Measurements from ENCODE around the gene PACSIN2.
"Not testable (repeated sequence)": the region's sequence is repeated elsewhere in the genome, so short reads cannot be mapped to it uniquely, and the experiment has no call there.

Gene PACSIN2

GRCh38 chr22:43011079-43011478, 3.9 kb downstream of the PACSIN2 start:
- DNase-seq: peak; percentile 17

GRCh38 chr22:43009444-43009843, 5.5 kb downstream of the PACSIN2 start:
- no peak for DNase-seq

DNA sequence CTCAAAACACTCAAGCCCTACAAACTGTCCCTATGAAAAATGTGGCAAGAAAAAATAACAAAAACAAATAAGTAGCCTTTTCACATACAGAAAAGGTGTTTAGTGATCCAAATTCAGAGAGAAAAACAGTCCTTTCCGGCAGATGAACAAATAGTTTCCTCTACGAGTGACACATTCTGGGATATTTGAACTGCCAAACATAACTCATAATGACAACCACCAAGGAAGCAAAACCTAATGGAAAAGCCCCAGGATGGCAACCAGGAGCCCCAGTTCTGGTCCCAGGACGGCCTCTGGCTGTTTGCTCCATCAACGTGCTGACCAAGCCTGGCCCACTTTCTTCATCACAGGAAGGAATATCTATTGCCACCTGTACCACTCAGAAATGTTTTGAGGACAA, 6.0 kb downstream of the PACSIN2 start:
- no peak for DNase-seq

DNA sequence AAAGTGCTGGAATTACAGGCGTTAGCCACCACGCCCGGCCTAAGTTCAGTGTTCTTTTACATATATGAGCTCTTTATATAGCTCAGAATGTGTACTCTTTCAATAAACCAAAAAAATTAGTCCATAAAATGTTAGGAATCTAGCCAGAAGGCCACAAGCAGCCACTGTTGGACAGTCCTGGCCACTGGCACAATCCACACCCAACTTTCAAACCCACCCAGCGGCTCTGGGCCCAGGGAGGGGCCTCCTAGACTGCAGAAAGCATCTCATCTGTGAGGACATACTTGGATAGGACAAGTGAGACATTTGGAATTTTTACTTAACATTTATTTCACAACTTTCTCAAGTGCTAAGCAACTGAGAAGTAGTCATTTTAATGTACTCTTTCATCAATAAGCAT, 6.4 kb downstream of the PACSIN2 start:
- no peak for DNase-seq

- no peak for DNase-seq
These were observed 7.3 kb downstream of the PACSIN2 start for GRCh38 chr22:43007519-43008102.

- DNase-seq: peak; percentile 33
These were observed 8.2 kb downstream of the PACSIN2 start for GRCh38 chr22:43006753-43007152.

GRCh38 chr22:43006016-43006505, 8.9 kb downstream of the PACSIN2 start:
- no peak for DNase-seq

- no peak for DNase-seq
These were observed 9.8 kb downstream of the PACSIN2 start for GRCh38 chr22:43005106-43005505.

DNA sequence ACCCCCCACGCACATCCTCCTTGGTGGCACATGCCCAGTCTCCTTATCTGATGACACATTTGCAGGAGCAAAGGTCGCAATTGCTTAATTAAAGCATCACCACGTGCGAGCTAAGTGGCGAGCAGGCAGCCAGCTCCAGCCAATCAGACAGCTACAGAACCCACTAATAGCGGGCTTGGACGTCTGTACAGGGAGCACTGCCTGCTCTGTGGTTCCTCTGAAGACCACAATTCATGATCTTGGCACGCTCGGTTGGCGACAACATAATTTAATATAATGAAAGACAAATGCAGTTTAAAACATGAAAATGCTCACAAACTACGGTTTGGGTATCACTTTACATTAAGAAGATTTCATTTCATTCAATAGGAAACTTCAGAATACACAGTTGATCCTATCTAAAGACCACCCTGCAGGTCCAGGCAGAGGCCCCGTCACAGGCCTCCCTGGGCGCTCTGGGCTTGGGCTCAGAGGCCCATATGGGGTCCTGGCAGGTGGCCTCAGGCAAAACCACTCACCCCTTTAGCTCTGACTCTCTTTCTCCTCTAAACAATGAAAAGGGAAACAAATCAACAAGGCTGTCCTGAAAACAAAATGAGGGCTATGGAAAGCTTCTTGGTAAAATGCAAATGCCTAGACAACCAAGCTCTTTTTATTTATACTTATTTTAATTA, 10.4 kb downstream of the PACSIN2 start:
- DNase-seq: no peak

- DNase-seq: no peak
These were observed 12.8 kb downstream of the PACSIN2 start for GRCh38 chr22:43002202-43002586.

DNA sequence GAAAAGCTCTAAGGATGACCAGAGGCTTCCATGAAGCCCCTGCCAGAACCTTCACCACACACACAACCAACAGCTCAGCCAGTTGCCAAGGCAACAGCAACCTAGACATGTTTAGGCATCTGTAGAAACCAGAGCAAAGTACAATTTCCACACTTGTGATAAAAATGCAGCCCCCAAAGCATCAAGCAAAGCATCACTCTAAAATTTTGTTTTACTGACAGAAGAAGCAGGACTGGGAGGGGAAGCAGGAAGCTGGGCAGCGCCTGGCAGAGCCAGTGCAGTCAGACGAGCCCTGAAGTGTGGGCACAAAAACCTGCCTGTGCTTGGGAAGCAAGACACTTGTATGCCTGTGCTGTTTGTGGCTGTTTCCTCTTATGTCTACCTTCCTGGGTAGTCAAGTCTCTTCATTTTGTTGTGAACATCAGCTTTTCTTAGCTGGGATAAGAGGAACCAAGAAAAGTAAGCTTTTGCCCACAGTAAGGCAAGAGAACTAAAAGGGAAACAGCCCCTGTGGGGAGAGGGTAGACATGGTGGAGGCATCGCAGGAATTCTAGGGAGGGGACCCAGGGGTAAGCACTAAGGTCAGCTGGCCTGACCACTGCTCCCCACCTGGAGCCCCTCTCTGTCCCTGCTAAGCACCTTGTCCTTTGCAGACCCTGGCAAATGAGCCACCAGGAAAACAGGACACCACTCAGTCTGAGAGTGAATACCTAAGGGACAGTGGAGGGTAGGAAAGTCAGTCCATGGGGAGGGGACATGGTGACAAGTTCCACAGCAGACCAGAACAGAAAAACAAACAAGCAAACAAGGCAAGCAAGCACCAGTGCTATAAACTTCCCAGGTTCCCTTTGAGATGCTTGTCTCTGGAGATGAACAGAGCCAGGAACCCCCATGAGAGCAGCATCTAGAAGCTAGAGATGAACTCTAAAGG, 13.4 kb downstream of the PACSIN2 start:
- peak; percentile 44 for DNase-seq

- DNase-seq: no peak
These were observed 14.3 kb downstream of the PACSIN2 start for GRCh38 chr22:43000441-43001175.

GRCh38 chr22:42997582-42998090, 17.3 kb downstream of the PACSIN2 start:
- no peak for DNase-seq

- DNase-seq: no peak
These were observed 18.1 kb downstream of the PACSIN2 start for GRCh38 chr22:42996646-42997365.

- DNase-seq: not testable (repeated sequence)
These were observed 19.3 kb downstream of the PACSIN2 start for GRCh38 chr22:42995654-42996053.

- no peak for DNase-seq
These were observed 19.9 kb downstream of the PACSIN2 start for GRCh38 chr22:42994917-42995562.

GRCh38 chr22:42994276-42994916, 20.6 kb downstream of the PACSIN2 start:
- no peak for DNase-seq

- no peak for DNase-seq
These were observed 21.2 kb downstream of the PACSIN2 start for GRCh38 chr22:42993651-42994275.

DNA sequence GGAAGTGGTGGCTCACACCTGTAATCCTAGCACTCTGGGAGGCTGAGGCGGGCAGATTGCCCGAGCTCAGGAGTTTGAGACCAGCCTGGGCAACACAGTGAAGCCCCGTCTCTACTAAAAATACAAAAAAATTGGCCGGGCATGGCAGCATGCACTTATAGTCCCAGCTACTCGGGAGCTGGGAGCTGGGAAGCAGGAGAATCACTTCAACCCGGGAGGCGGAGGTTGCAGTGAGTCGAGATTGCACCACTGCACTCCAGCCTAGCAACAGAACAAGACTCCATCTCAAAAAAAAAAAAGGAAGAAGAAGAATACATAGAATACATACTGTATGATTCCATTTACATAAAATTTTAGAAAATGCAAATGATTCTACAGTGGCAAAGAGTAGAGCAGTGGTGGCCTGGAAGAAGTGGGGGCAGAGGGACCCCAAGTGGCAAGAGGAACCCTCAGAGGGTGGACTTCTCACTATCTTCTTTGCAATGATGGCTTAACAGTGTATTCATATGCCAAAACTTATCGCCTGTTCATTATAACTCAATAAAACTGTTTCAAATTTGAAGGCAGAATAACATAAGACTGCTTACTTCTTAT, 22.0 kb downstream of the PACSIN2 start:
- no peak for DNase-seq

- DNase-seq: no peak
These were observed 22.9 kb downstream of the PACSIN2 start for GRCh38 chr22:42992092-42992491.
